Non-pigmented ciliary epithelial cell (primary cell): ENCODE measurements around the gene SLC25A34.

Source experiments
- DNase-seq: peaks from one replicate; pipeline ENCODE4 v3.0.0-alpha.2; 2010; ENCODE audit warnings: low read depth

The SLC25A34 gene

GRCh38 chr1:15733218-15733725, 2.8 kb upstream of the SLC25A34 start:
- no peak for DNase-seq

GRCh38 chr1:15733726-15734226, 2.3 kb upstream of the SLC25A34 start:
- no peak for DNase-seq

- DNase-seq = no peak
Observed at GRCh38 chr1:15734296-15734695, 1.8 kb upstream of the SLC25A34 start.

GRCh38 chr1:15734901-15735300, 1.2 kb upstream of the SLC25A34 start:
- no peak for DNase-seq

GRCh38 chr1:15735304-15736037, 587 bp upstream of the SLC25A34 start:
- DNase-seq = no peak

- DNase-seq = no peak
Observed at GRCh38 chr1:15736892-15737261, 819 bp downstream of the SLC25A34 start.

GRCh38 chr1:15737324-15738319, 1.6 kb downstream of the SLC25A34 start:
- DNase-seq = no peak

- no peak for DNase-seq
Observed at GRCh38 chr1:15738416-15739113, 2.5 kb downstream of the SLC25A34 start.

GRCh38 chr1:15739259-15739658, 3.2 kb downstream of the SLC25A34 start:
- no peak for DNase-seq

GRCh38 chr1:15739745-15740144, 3.7 kb downstream of the SLC25A34 start:
- DNase-seq = no peak

- no peak for DNase-seq
Observed at GRCh38 chr1:15740924-15741850, 5.1 kb downstream of the SLC25A34 start.

GRCh38 chr1:15742339-15742801, 6.3 kb downstream of the SLC25A34 start, which contains the start of gene TMEM82:
Gene TMEM82, plus strand, starts transcription at chr1:15742499. Its CDS starts 61 bp downstream, at chr1:15742560.
- DNase-seq = no peak

GRCh38 chr1:15744122-15744679, 8.1 kb downstream of the SLC25A34 start:
- no peak for DNase-seq

- no peak for DNase-seq
Observed at GRCh38 chr1:15747378-15747777, 11.3 kb downstream of the SLC25A34 start.

- no peak for DNase-seq
Observed at GRCh38 chr1:15748264-15748663, 12.2 kb downstream of the SLC25A34 start.

- DNase-seq = no peak
Observed at GRCh38 chr1:15748690-15749398, 12.8 kb downstream of the SLC25A34 start.

- DNase-seq = no peak
Observed at GRCh38 chr1:15749399-15750291, 13.6 kb downstream of the SLC25A34 start.

GRCh38 chr1:15750924-15751323, 14.9 kb downstream of the SLC25A34 start:
- no peak for DNase-seq

GRCh38 chr1:15751717-15752116, 15.7 kb downstream of the SLC25A34 start:
- DNase-seq = no peak
